Fibroblast of peridontal ligament (primary cell): Measurements from ENCODE around the gene RNU1-4.
"Not testable (repeated sequence)": the region's sequence is repeated elsewhere in the genome, so short reads cannot be mapped to it uniquely, and the experiment has no call there.

Experiments used
- DNase-seq: peaks from one replicate; pipeline ENCODE4 v3.0.0-alpha.2; 2010; ENCODE audit errors: extremely low read depth

The RNU1-4 gene

GRCh38 chr1:16740047-16740964, at the start of gene RNU1-4:
Gene RNU1-4, plus strand, starts transcription at chr1:16740516.
- not testable (repeated sequence) for DNase-seq

GRCh38 chr1:16690971-16691682, 49.2 kb upstream of the RNU1-4 start:
- not testable (repeated sequence) for DNase-seq

GRCh38 chr1:16692283-16692682, 48.0 kb upstream of the RNU1-4 start:
- not testable (repeated sequence) for DNase-seq

- not testable (repeated sequence) for DNase-seq
These were observed 47.4 kb upstream of the RNU1-4 start for GRCh38 chr1:16692717-16693448.

GRCh38 chr1:16693449-16694307, 46.6 kb upstream of the RNU1-4 start:
- not testable (repeated sequence) for DNase-seq

- not testable (repeated sequence) for DNase-seq
These were observed 46.0 kb upstream of the RNU1-4 start for GRCh38 chr1:16694308-16694702.

GRCh38 chr1:16696507-16697150, 43.7 kb upstream of the RNU1-4 start:
- not testable (repeated sequence) for DNase-seq

GRCh38 chr1:16697152-16697551, 43.2 kb upstream of the RNU1-4 start:
- not testable (repeated sequence) for DNase-seq

- not testable (repeated sequence) for DNase-seq
These were observed 40.9 kb upstream of the RNU1-4 start for GRCh38 chr1:16699440-16699839.

- DNase-seq: not testable (repeated sequence)
These were observed 40.0 kb upstream of the RNU1-4 start for GRCh38 chr1:16700138-16700895.

- not testable (repeated sequence) for DNase-seq
These were observed 39.1 kb upstream of the RNU1-4 start for GRCh38 chr1:16701189-16701588.

GRCh38 chr1:16702280-16702679, 38.0 kb upstream of the RNU1-4 start:
- DNase-seq: not testable (repeated sequence)

- DNase-seq: not testable (repeated sequence)
These were observed 37.2 kb upstream of the RNU1-4 start for GRCh38 chr1:16703141-16703540.

- DNase-seq: not testable (repeated sequence)
These were observed 36.7 kb upstream of the RNU1-4 start for GRCh38 chr1:16703602-16704001.

GRCh38 chr1:16704076-16704475, 36.2 kb upstream of the RNU1-4 start:
- DNase-seq: not testable (repeated sequence)

- DNase-seq: not testable (repeated sequence)
These were observed 35.7 kb upstream of the RNU1-4 start for GRCh38 chr1:16704502-16705100.

- DNase-seq: not testable (repeated sequence)
These were observed 34.0 kb upstream of the RNU1-4 start for GRCh38 chr1:16706302-16706701.

GRCh38 chr1:16707130-16708093, 32.9 kb upstream of the RNU1-4 start:
- DNase-seq: not testable (repeated sequence)
